ENCODE measurements around the gene PRKN.

DNA sequence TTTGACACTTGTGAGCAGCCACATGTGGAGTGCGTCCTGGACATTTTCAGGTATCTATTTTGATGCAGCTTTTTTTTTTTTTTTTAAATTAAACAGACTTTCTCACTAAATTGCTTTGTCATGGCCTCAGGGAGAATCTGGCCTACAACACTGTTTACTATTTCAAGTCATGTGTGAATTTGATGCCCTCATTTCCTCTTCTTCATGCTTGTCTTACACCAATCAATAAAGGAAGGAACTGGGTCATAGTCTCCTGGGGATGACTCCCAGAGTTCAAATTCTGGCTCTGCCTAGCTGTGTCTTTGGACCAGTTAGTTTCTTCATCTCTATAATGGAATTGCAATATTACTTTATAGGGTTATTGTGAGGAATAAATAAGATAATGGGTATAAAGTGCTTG is 554.1 kb downstream of the PRKN start:
- TF ChIP-seq, protein P1, sequence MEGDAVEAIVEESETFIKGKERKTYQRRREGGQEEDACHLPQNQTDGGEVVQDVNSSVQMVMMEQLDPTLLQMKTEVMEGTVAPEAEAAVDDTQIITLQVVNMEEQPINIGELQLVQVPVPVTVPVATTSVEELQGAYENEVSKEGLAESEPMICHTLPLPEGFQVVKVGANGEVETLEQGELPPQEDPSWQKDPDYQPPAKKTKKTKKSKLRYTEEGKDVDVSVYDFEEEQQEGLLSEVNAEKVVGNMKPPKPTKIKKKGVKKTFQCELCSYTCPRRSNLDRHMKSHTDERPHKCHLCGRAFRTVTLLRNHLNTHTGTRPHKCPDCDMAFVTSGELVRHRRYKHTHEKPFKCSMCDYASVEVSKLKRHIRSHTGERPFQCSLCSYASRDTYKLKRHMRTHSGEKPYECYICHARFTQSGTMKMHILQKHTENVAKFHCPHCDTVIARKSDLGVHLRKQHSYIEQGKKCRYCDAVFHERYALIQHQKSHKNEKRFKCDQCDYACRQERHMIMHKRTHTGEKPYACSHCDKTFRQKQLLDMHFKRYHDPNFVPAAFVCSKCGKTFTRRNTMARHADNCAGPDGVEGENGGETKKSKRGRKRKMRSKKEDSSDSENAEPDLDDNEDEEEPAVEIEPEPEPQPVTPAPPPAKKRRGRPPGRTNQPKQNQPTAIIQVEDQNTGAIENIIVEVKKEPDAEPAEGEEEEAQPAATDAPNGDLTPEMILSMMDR (IDR thresholded peaks at IDR 0.05; ENCODE audit: extremely low read depth in 1 of 2, insufficient read depth in 1 of 2, low read depth in 1 of 2, low read length in 2 of 2), result no peak
- no peak for TF ChIP-seq MYC (IDR thresholded peaks at IDR 0.05; ENCODE audit: low read depth, low read length)
- no peak for TF ChIP-seq EZH2 (IDR thresholded peaks at IDR 0.05; ENCODE audit: borderline replicate concordance, low read depth, low read length, severe bottlenecking)
- TF ChIP-seq POLR2AphosphoS5 (IDR thresholded peaks at IDR 0.05; ENCODE audit: insufficient read depth, low read depth, low read length), result no peak
- no peak for TF ChIP-seq POLR2A (IDR thresholded peaks at IDR 0.05; ENCODE audit: low read depth, low read length)
- TF ChIP-seq, protein P2, sequence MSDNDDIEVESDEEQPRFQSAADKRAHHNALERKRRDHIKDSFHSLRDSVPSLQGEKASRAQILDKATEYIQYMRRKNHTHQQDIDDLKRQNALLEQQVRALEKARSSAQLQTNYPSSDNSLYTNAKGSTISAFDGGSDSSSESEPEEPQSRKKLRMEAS (IDR thresholded peaks at IDR 0.05; ENCODE audit: insufficient read depth, insufficient read length), result no peak
- peak; percentile 52 for TF ChIP-seq GATA2 (IDR thresholded peaks at IDR 0.05; ENCODE audit: insufficient read depth, insufficient read length, low read depth, low read length)
- TF ChIP-seq JUN (IDR thresholded peaks at IDR 0.05; ENCODE audit: borderline replicate concordance, insufficient read depth, insufficient read length, low read depth), result no peak
- TF ChIP-seq FOS (IDR thresholded peaks at IDR 0.05; ENCODE audit: borderline replicate concordance, insufficient read depth, low read length), result no peak

Measured in endothelial cell of umbilical vein (primary cell).